HepG2 (cell line): ENCODE data around the gene RAD21L1. TPM values are rescaled to one million over a fixed set of nuclear protein-coding genes. Genes with fewer than 3 reads are reported as not detected.
A peak's percentile ranks its signal among the peaks of the same experiment; 100 is the strongest.

ENCODE experiments used
- ATAC-seq: fragments of 200-7000 bp; cut with Tn5 transposase; 3 replicates; pipeline ENCODE4 v1.9.1; 2020; ENCODE audit warnings: mild to moderate bottlenecking, moderate library complexity
- BruUV-seq: library from RNA; stranded (reverse); fragments of 400-500 nt; replicated peaks from 2 replicates; lab custom pipeline; 2021; lab: Mats Ljungman, UMichigan
- CTCF ChIA-PET: fragments of 300-600 bp; formaldehyde crosslinking; extraction: SDS; loops from one replicate; lab custom pipeline; 2021; ENCODE audit warnings: low total read pairs, inconsistent platforms, low intra/inter-chr PET ratio; lab: Yijun Ruan, JAX
- POLR2A ChIA-PET: fragments of 350-600 bp; sonication (Branson Sonifier 250); formaldehyde crosslinking; loops from one replicate; lab custom pipeline; 2020; ENCODE audit warnings: antibody characterized with exemption, inconsistent platforms; lab: Yijun Ruan, JAX
- DNase-seq: peaks from one replicate; pipeline ENCODE4 v3.0.0-alpha.2; 2015; ENCODE audit warnings: low spot score
- FAIRE-seq: peaks from 3 replicates; lab custom pipeline; 2011; peaks lifted over from hg19 to GRCh38; lab: Jason Lieb, UNC
- H2AFZ ChIP-seq: one replicate; pipeline ENCODE4 v1.6.1; 2011; ENCODE audit warnings: low read length, inconsistent platforms
- H3K27ac ChIP-seq: fragments of 300-600 bp; 3 replicates; pipeline ENCODE4 v1.8.0; 2011; ENCODE audit warnings: mixed run types, mild to moderate bottlenecking, mixed read lengths, low read length, inconsistent platforms; ENCODE audit not compliant: insufficient read depth; ENCODE audit errors: extremely low read length
- H3K27me3 ChIP-seq, 2 experiments: fragments of 200-600 bp in 1 of 2; 2 replicates in 1 of 2; 3 replicates in 1 of 2; pipeline versions ENCODE4 v1.6.0 to v1.8.0; 2011; ENCODE audit warnings: low read length in 2 of 2, mild to moderate bottlenecking in 2 of 2, moderate library complexity in 2 of 2, inconsistent platforms in 1 of 2; ENCODE audit not compliant: insufficient read depth in 2 of 2, control insufficient read depth in 1 of 2
- H3K36me3 ChIP-seq, 2 experiments: fragments of 200-600 bp in 1 of 2; replicated peaks in 1 of 2; 2 replicates in 1 of 2; 3 replicates in 1 of 2; pipeline versions ENCODE4 v1.5.1 to v1.8.0; 2011; ENCODE audit warnings: low read length in 2 of 2, inconsistent platforms in 1 of 2; ENCODE audit not compliant: insufficient read depth in 2 of 2, control insufficient read depth in 1 of 2
- H3K4me1 ChIP-seq: 2 replicates; pipeline ENCODE4 v1.5.1; 2012; ENCODE audit warnings: low read length, inconsistent platforms; ENCODE audit not compliant: insufficient read depth
- H3K4me2 ChIP-seq: 2 replicates; pipeline ENCODE4 v1.6.0; 2011; ENCODE audit warnings: low read depth, low read length, inconsistent platforms
- H3K4me3 ChIP-seq, 3 experiments: fragments of 200-600 bp in 1 of 3; sonication (generic), shearing (Covaris generic) in 1 of 3; replicated peaks in 1 of 3; 2 replicates each; pipeline ENCODE4 v1.5.1; 2011 to 2016; ENCODE audit warnings: low read length in 3 of 3, inconsistent platforms in 2 of 3, low read depth in 2 of 3, mild to moderate bottlenecking in 2 of 3, control low read depth in 1 of 3, mixed read lengths in 1 of 3; ENCODE audit not compliant: insufficient read depth in 1 of 3
- H3K79me2 ChIP-seq: one replicate; pipeline ENCODE4 v1.6.1; 2011; ENCODE audit warnings: low read length, inconsistent platforms; ENCODE audit not compliant: insufficient read depth
- H3K9ac ChIP-seq: 2 replicates; pipeline ENCODE4 v1.6.0; 2011; ENCODE audit warnings: mild to moderate bottlenecking, low read depth, low read length, inconsistent platforms; ENCODE audit not compliant: insufficient read depth
- H3K9me3 ChIP-seq: 2 replicates; pipeline ENCODE4 v1.5.1; 2012; ENCODE audit warnings: mild to moderate bottlenecking, low read length
- H4K20me1 ChIP-seq: 2 replicates; pipeline ENCODE4 v1.6.0; 2011; ENCODE audit warnings: inconsistent platforms, mild to moderate bottlenecking, low read length, moderate library complexity; ENCODE audit not compliant: insufficient read depth
- HDAC2 ChIP-seq: sonication (generic); formaldehyde crosslinking; IDR thresholded peaks from 2 replicates; pipeline ENCODE4 v1.4.0; 2020; ENCODE audit warnings: missing genetic modification reagents
- IRF2 ChIP-seq: IDR thresholded peaks from 2 replicates; pipeline ENCODE4 v1.6.1; 2018; ENCODE audit warnings: missing genetic modification reagents, missing compliant biosample characterization
- KLF9 ChIP-seq: IDR thresholded peaks from 2 replicates; pipeline ENCODE4 v1.6.1; 2016; ENCODE audit warnings: low read depth
- RFX1 ChIP-seq: fragments of 450-650 bp; IDR thresholded peaks from 2 replicates; pipeline ENCODE4 v1.6.1; 2017
- SOX6 ChIP-seq, 2 experiments: fragments of 450-650 bp in 1 of 2; sonication (generic) in 1 of 2; formaldehyde crosslinking in 1 of 2; IDR thresholded peaks; 2 replicates each; pipeline versions ENCODE4 v1.4.0 to v1.6.1; 2017 to 2020; ENCODE audit warnings: antibody characterized with exemption in 1 of 2, mild to moderate bottlenecking in 1 of 2, missing genetic modification reagents in 1 of 2
- whole genome bisulfite sequencing: methylation state at CpG from one replicate; pipeline ENCODE4 v1.1.6; 2017; ENCODE audit warnings: low lambda C conversion rate; 5-methylcytosine and 5-hydroxymethylcytosine counted together
- in situ Hi-C: cut with HindIII; loops from 2 replicates; pipeline ENCODE4 v1.10.0; 2017; ENCODE audit warnings: low pct_unique_long_range_greater_than_20kb; ENCODE audit not compliant: extremely low pct_ligation_motif_present
- intact Hi-C: fragments of 100-400 bp; cut with micrococcal nuclease; formaldehyde crosslinking; loops from one replicate; pipeline ENCODE4 v1.10.0; 2022; ENCODE audit not compliant: unreplicated experiment
- polyA plus RNA-seq, 8 experiments: library from polyadenylated mRNA; depleted of rRNA in 3 of 8; stranded (reverse) in 7 of 8; unstranded in 1 of 8; fragments of >200 nt; fragmentation: Illumina TruSeq in 4 of 8; extraction: Trizol in 4 of 8; gene quantifications; 2 replicates each; pipeline versions ENCODE4 v1.2.1 to v1.2.3, GENCODE V29; 2011 to 2016; ENCODE audit warnings: low read depth in 4 of 8, missing spikeins in 1 of 8, mixed read lengths in 1 of 8; ENCODE audit not compliant: insufficient read depth in 1 of 8
- total RNA-seq, 5 experiments: library from RNA; depleted of rRNA; stranded (reverse); fragments of >200 nt; fragmentation: Illumina TruSeq; extraction: Trizol; gene quantifications; 2 replicates each; pipeline ENCODE4 v1.2.3, GENCODE V29; 2016; ENCODE audit warnings: low read depth in 1 of 5
- TF ChIP-seq, protein P1 (sequence below): fragments of 450-650 bp; IDR thresholded peaks from 2 replicates; pipeline ENCODE4 v1.6.1; 2016
- TF ChIP-seq, protein P2 (sequence below): sonication (generic); formaldehyde crosslinking; IDR thresholded peaks from 2 replicates; pipeline ENCODE4 v1.4.0; 2020; ENCODE audit warnings: missing genetic modification reagents, borderline replicate concordance

RAD21L1 gene
- total and polyA plus RNA-seq, 2 of the 13 experiments (the other 11 are each of a cell fraction or from before 2014, with no cell fraction given), result not detected

DNA sequence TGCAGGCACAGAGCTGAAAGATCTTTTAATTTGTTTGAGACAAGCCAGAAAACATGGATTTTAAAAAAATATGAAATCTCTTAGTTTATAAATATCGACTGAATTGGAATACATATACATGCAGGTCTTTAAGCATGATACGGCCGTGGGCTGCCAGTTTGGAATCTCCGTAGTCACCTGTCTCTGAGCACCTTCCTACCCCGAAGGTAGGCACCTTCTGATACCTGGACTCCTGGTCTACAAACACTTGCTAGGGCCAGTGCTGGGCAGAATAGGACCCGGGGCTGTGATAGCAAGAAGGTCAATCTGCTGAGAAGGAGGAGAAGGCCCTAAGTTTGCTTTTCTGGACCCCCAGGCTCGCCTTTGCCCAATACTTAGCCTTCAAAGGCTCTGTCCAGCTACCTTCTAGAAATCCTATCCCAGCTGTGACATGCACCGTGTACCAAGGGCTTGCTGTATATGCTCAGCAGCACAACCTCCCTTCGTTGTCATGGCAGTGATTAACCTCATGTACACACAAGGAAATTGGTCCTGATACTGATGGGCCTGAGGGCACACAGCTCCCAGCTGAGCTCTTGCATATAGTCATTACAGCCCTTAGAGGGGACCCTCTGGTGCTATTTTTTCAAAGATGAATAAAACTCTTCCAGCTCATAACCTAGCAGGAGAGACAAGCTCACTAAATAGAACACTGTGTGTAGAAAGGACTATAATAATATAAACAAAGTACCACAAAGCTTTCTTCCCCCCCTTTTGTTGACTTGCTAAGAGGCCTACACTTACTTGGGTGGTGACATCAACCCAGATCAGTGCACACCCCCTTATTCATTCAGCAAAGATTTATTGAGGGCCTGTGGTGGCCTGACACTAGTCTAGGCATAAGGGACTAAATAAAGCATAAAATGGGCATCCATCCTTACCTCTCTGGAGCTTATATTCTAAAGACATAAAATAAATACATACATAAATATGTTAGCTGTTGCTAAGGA lies 58.0 kb downstream of the RAD21L1 start:
- Histone ChIP-seq H3K27ac (no peak overlapping the region), H3K79me2 (no peaks in the 10 kb centered on the region), H3K27me3 (peaks cover 6 to 61% of the 10 kb centered on the region in 2 experiments; a peak in 4 of 5 replicates), H3K9me3 (no peaks in the 10 kb centered on the region), H3K4me3 (no peak overlapping the region), H3K9ac (no peak overlapping the region), H2AFZ (no peak overlapping the region), H3K36me3 (no peaks in the 10 kb centered on the region), H4K20me1 (no peaks in the 10 kb centered on the region), H3K4me1 (no peaks in the 10 kb centered on the region)
- in situ Hi-C loops (no loop called here), intact Hi-C loops (no loop called here)
- ATAC-seq (no peak), FAIRE-seq (no peak), DNase-seq (no peak)
- POLR2A ChIA-PET, result no interaction called here
- CTCF ChIA-PET, result no interaction called here
- 17% methylated on average over 9 of the region's 9 CpGs for WGBS
- TF ChIP-seq RFX1, result 0 out of 2 replicates have a peak, but pooled peaks have one; percentile 12
- TF ChIP-seq HDAC2 (CRISPR knock-in tag), result no peak
- TF ChIP-seq, all 625 proteins: peak for 1
- BruUV-seq, result no TSS peak
- no peak overlapping the region for H3K4me2 ChIP-seq

DNA sequence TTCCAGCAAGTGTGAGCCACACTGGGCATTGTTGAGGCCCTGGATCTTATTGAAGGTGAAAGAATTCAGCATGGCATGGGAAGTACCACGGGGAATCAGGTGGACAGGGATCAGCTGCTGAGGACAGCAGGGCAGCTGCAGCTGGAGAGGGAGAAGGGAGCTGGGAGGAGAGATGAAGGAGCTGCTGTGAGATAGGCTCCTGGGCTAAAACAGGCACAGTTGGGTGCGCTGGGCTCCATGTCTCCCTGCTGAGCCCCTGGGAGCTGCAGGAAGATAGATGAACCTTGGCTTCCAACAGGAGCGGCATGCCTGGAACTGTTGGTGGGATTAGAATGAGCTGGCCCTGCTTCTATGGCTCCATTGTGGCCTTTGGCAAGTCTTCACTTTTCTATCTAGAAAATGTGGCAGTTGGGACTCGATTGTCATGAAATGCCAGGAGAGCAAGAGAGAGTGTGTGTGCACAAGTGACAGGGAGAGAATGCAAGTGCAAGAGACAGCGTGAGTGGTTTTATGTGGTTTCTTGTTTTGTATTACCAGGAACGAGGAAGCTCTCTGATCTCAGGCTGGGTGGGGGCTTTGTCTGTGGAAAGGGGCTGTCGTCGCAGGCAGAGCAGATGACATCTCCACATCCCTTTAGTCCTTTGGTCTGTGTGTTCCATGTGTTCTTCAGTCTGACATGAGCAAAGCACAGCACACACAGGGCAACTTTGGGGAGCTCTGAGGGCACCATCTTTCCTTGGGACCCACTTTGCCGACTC lies 60.6 kb downstream of the RAD21L1 start:
- ChIA-PET CTCF (no interaction called here), POLR2A (interaction anchor here (1.2 kb wide), 1 partner anchor 39 kb away, joined by 3 read pairs; no protein-coding TSS in a partner anchor)
- Histone ChIP-seq H3K79me2 (no peaks in the 10 kb centered on the region), H3K27ac (no peak overlapping the region), H3K4me2 (no peak overlapping the region), H4K20me1 (no peaks in the 10 kb centered on the region), H3K9me3 (no peaks in the 10 kb centered on the region)
- ATAC-seq (no peak), FAIRE-seq (no peak)
- intact Hi-C loops, result no loop called here
- no TSS peak for BruUV-seq
- 20% methylated on average over 9 of the region's 9 CpGs for whole genome bisulfite sequencing
- no peak for TF ChIP-seq IRF2 (CRISPR knock-in tag)
- TF ChIP-seq, protein P1, sequence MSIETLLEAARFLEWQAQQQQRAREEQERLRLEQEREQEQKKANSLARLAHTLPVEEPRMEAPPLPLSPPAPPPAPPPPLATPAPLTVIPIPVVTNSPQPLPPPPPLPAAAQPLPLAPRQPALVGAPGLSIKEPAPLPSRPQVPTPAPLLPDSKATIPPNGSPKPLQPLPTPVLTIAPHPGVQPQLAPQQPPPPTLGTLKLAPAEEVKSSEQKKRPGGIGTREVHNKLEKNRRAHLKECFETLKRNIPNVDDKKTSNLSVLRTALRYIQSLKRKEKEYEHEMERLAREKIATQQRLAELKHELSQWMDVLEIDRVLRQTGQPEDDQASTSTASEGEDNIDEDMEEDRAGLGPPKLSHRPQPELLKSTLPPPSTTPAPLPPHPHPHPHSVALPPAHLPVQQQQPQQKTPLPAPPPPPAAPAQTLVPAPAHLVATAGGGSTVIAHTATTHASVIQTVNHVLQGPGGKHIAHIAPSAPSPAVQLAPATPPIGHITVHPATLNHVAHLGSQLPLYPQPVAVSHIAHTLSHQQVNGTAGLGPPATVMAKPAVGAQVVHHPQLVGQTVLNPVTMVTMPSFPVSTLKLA, result no peak
- TF ChIP-seq, protein P2, sequence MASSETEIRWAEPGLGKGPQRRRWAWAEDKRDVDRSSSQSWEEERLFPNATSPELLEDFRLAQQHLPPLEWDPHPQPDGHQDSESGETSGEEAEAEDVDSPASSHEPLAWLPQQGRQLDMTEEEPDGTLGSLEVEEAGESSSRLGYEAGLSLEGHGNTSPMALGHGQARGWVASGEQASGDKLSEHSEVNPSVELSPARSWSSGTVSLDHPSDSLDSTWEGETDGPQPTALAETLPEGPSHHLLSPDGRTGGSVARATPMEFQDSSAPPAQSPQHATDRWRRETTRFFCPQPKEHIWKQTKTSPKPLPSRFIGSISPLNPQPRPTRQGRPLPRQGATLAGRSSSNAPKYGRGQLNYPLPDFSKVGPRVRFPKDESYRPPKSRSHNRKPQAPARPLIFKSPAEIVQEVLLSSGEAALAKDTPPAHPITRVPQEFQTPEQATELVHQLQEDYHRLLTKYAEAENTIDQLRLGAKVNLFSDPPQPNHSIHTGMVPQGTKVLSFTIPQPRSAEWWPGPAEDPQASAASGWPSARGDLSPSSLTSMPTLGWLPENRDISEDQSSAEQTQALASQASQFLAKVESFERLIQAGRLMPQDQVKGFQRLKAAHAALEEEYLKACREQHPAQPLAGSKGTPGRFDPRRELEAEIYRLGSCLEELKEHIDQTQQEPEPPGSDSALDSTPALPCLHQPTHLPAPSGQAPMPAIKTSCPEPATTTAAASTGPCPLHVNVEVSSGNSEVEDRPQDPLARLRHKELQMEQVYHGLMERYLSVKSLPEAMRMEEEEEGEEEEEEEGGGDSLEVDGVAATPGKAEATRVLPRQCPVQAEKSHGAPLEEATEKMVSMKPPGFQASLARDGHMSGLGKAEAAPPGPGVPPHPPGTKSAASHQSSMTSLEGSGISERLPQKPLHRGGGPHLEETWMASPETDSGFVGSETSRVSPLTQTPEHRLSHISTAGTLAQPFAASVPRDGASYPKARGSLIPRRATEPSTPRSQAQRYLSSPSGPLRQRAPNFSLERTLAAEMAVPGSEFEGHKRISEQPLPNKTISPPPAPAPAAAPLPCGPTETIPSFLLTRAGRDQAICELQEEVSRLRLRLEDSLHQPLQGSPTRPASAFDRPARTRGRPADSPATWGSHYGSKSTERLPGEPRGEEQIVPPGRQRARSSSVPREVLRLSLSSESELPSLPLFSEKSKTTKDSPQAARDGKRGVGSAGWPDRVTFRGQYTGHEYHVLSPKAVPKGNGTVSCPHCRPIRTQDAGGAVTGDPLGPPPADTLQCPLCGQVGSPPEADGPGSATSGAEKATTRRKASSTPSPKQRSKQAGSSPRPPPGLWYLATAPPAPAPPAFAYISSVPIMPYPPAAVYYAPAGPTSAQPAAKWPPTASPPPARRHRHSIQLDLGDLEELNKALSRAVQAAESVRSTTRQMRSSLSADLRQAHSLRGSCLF (CRISPR knock-in tag), result no peak
- TF ChIP-seq SOX6 (IDR thresholded peaks at IDR 0.05), result no peak
- no peak for TF ChIP-seq SOX6 (CRISPR knock-in tag; IDR thresholded peaks at IDR 0.05)
- no peak for TF ChIP-seq KLF9 (CRISPR knock-in tag)
- TF ChIP-seq, all 625 proteins: peak for 0
- Histone ChIP-seq H3K4me3 (no peak overlapping the region), H3K27me3 (peaks cover 6 to 51% of the 10 kb centered on the region in 2 experiments; a peak in 4 of 5 replicates), H2AFZ (no peak overlapping the region), H3K9ac (no peak overlapping the region), H3K4me1 (no peaks in the 10 kb centered on the region), H3K36me3 (no peaks in the 10 kb centered on the region)
- in situ Hi-C loops, result no loop called here
- no peak for DNase-seq
